Esophagus muscularis mucosa (tissue), 3 donors: Measurements from ENCODE around the gene UGCG.

Source experiments
- POLR2A ChIP-seq: fragments of 450-650 bp; IDR thresholded peaks from one replicate; pipeline ENCODE4 v1.6.1; 2017; ENCODE audit warnings: antibody characterized with exemption, moderate library complexity, mild to moderate bottlenecking, low read depth
- POLR2AphosphoS5 ChIP-seq, 2 donors: sonication (generic); formaldehyde crosslinking; IDR thresholded peaks; one replicate each; pipeline ENCODE4 v1.6.1; 2017; ENCODE audit warnings: antibody characterized with exemption in 2 of 2
- TF ChIP-seq, protein P1 (sequence below), 3 experiments: fragments of 200-600 bp in 2 of 3; fragments of 450-650 bp in 1 of 3; sonication (generic) in 2 of 3; IDR thresholded peaks; one replicate each; pipeline ENCODE4 v1.5.1; 2017 to 2019; ENCODE audit warnings: antibody characterized with exemption in 3 of 3, mild to moderate bottlenecking in 2 of 3, moderate library complexity in 1 of 3

DNA sequence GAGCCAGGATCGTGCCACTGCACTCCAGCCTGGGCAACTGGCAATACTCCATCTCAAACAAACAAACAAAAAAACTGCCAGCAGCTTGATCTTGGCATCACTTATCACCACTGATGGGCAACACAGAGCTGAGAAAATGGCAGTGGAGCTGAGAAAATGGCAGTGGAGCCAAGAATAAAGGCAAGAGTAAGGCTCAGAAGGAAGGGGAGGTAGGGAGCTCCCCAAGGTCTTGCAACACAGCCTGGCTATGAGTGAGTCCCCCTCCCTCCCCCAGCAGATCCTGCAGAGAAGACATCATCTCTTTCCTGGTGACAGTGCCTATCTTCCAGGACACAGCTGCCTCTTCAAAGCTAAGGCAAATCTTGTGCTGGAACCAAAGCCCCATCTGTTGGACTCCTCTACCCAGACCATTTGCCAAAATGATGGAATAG is 70.3 kb downstream of the UGCG start:
- TF ChIP-seq, protein P1, sequence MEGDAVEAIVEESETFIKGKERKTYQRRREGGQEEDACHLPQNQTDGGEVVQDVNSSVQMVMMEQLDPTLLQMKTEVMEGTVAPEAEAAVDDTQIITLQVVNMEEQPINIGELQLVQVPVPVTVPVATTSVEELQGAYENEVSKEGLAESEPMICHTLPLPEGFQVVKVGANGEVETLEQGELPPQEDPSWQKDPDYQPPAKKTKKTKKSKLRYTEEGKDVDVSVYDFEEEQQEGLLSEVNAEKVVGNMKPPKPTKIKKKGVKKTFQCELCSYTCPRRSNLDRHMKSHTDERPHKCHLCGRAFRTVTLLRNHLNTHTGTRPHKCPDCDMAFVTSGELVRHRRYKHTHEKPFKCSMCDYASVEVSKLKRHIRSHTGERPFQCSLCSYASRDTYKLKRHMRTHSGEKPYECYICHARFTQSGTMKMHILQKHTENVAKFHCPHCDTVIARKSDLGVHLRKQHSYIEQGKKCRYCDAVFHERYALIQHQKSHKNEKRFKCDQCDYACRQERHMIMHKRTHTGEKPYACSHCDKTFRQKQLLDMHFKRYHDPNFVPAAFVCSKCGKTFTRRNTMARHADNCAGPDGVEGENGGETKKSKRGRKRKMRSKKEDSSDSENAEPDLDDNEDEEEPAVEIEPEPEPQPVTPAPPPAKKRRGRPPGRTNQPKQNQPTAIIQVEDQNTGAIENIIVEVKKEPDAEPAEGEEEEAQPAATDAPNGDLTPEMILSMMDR (IDR thresholded peaks at IDR 0.05): no peak
- TF ChIP-seq POLR2AphosphoS5 (IDR thresholded peaks at IDR 0.05) (no peak), POLR2A (no peak)
